WTC11 (cell line): ENCODE results near the gene TRMT10A. TPM values are rescaled to one million over a fixed set of nuclear protein-coding genes. Genes with fewer than 3 reads are reported as not detected.

ENCODE experiments used
- ATAC-seq: fragments of 200-7000 bp; cut with Tn5 transposase; 2 replicates; pipeline ENCODE4 v1.10.0; 2021; ENCODE audit warnings: mild to moderate bottlenecking, moderate library complexity
- CTCF ChIA-PET: fragments of 300-600 bp; sonication (Branson Sonifier 250); formaldehyde crosslinking; loops from one replicate; lab custom pipeline; 2021; ENCODE audit warnings: antibody characterized with exemption; lab: Charles Lee
- POLR2A ChIA-PET: fragments of 350-600 bp; sonication (Branson Sonifier 250); formaldehyde crosslinking; loops from one replicate; lab custom pipeline; 2021; ENCODE audit warnings: antibody characterized with exemption; lab: Charles Lee
- DNase-seq: peaks from one replicate; pipeline ENCODE4 v3.0.0; 2021; ENCODE audit warnings: low spot score
- H3K27ac Mint-ChIP-seq: 2 replicates; pipeline ENCODE4 v1.8.0; 2021; ENCODE audit warnings: mixed read lengths
- H3K27me3 Mint-ChIP-seq: 2 replicates; pipeline ENCODE4 v1.8.0; 2021; ENCODE audit warnings: low read depth, mild to moderate bottlenecking, moderate library complexity, mixed read lengths
- H3K36me3 Mint-ChIP-seq: 2 replicates; pipeline ENCODE4 v1.8.0; 2021; ENCODE audit warnings: mixed read lengths
- H3K4me1 Mint-ChIP-seq: 2 replicates; pipeline ENCODE4 v1.8.0; 2022; ENCODE audit warnings: mixed read lengths
- H3K4me3 Mint-ChIP-seq: 2 replicates; pipeline ENCODE4 v1.8.0; 2021; ENCODE audit warnings: mild to moderate bottlenecking, moderate library complexity, mixed read lengths
- H3K9me3 Mint-ChIP-seq: 2 replicates; pipeline ENCODE4 v1.8.0; 2021; ENCODE audit warnings: mixed read lengths
- ARID4B ChIP-seq: sonication (generic); formaldehyde crosslinking; IDR thresholded peaks from 2 replicates; pipeline ENCODE4 v1.8.0; 2023; ENCODE audit warnings: missing genetic modification reagents, mild to moderate bottlenecking, borderline replicate concordance
- ELF4 ChIP-seq: sonication (generic); formaldehyde crosslinking; IDR thresholded peaks from 2 replicates; pipeline ENCODE4 v1.8.1; 2022; ENCODE audit warnings: low read depth, mild to moderate bottlenecking, moderate library complexity, missing genetic modification reagents
- ESRRA ChIP-seq: sonication (generic); formaldehyde crosslinking; IDR thresholded peaks from 2 replicates; pipeline ENCODE4 v1.8.1; 2022; ENCODE audit warnings: mild to moderate bottlenecking, missing genetic modification reagents, borderline replicate concordance
- IRF1 ChIP-seq: sonication (generic); formaldehyde crosslinking; IDR thresholded peaks from 2 replicates; pipeline ENCODE4 v1.8.0; 2023; ENCODE audit warnings: missing genetic modification reagents
- JAZF1 ChIP-seq: fragments of 250-450 bp; sonication (Bioruptor Pico); IDR thresholded peaks from 2 replicates; pipeline ENCODE4 v1.9.0; 2021; ENCODE audit warnings: moderate library complexity, mild to moderate bottlenecking, inconsistent platforms
- NR1H2 ChIP-seq: sonication (generic); formaldehyde crosslinking; IDR thresholded peaks from 2 replicates; pipeline ENCODE4 v1.9.0; 2021; ENCODE audit warnings: mild to moderate bottlenecking, moderate library complexity, missing genetic modification reagents
- PREB ChIP-seq: sonication (generic); formaldehyde crosslinking; IDR thresholded peaks from 2 replicates; pipeline ENCODE4 v1.8.1; 2022; ENCODE audit warnings: mild to moderate bottlenecking, missing genetic modification reagents, moderate library complexity, borderline replicate concordance
- SOX15 ChIP-seq: fragments of 250-450 bp; sonication (Bioruptor Pico); IDR thresholded peaks from 2 replicates; pipeline ENCODE4 v1.9.0; 2021; ENCODE audit warnings: mild to moderate bottlenecking
- SP1 ChIP-seq: sonication (generic); formaldehyde crosslinking; conservative IDR thresholded peaks from 2 replicates; pipeline ENCODE4 v1.8.1; 2022; ENCODE audit warnings: missing genetic modification reagents
- ZNF219 ChIP-seq: sonication (generic); formaldehyde crosslinking; IDR thresholded peaks from 2 replicates; pipeline ENCODE4 v1.8.0; 2023; ENCODE audit warnings: missing genetic modification reagents, mild to moderate bottlenecking, borderline replicate concordance
- ZNF232 ChIP-seq: sonication (generic); formaldehyde crosslinking; IDR thresholded peaks from 2 replicates; pipeline ENCODE4 v1.8.0; 2022; ENCODE audit warnings: mild to moderate bottlenecking, missing genetic modification reagents
- ZNF317 ChIP-seq: sonication (generic); formaldehyde crosslinking; IDR thresholded peaks from 2 replicates; pipeline ENCODE4 v1.8.1; 2023; ENCODE audit warnings: low read depth, mild to moderate bottlenecking, moderate library complexity, missing genetic modification reagents, borderline replicate concordance
- total RNA-seq: library from RNA; stranded (reverse); gene quantifications from 3 replicates; pipeline ENCODE4 v1.2.3, GENCODE V29; 2021
- TF ChIP-seq, protein P1 (sequence below): sonication (generic); formaldehyde crosslinking; IDR thresholded peaks from 2 replicates; pipeline ENCODE4 v1.8.0; 2022; ENCODE audit warnings: mild to moderate bottlenecking, missing genetic modification reagents
- TF ChIP-seq, protein P2 (sequence below): sonication (generic); formaldehyde crosslinking; IDR thresholded peaks from 2 replicates; pipeline ENCODE4 v1.8.0; 2022; ENCODE audit warnings: mild to moderate bottlenecking, missing genetic modification reagents

TRMT10A gene
- total RNA-seq, 1 experiment from 2014 or later: 3.7 TPM

GRCh38 chr4:99608417-99608816, 44.6 kb upstream of the TRMT10A start:
- CTCF ChIA-PET: no interaction called here
- TF ChIP-seq, protein P1, sequence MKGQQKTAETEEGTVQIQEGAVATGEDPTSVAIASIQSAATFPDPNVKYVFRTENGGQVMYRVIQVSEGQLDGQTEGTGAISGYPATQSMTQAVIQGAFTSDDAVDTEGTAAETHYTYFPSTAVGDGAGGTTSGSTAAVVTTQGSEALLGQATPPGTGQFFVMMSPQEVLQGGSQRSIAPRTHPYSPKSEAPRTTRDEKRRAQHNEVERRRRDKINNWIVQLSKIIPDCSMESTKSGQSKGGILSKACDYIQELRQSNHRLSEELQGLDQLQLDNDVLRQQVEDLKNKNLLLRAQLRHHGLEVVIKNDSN: no peak
- TF ChIP-seq SP1 (CRISPR knock-in tag) (no peak), ZNF232 (CRISPR knock-in tag) (no peak), IRF1 (CRISPR knock-in tag) (no peak), ARID4B (CRISPR knock-in tag) (no peak), ZNF219 (CRISPR knock-in tag) (no peak)
- ATAC-seq: no peak
- peaks cover 2% of the 10 kb centered on the region; the same call in 1 of the 2 replicates for H3K4me1 Mint-ChIP-seq
- 0 out of 2 replicates have a peak, but pooled peaks cover 5% of the 10 kb centered on the region for H3K9me3 Mint-ChIP-seq
- H3K27me3 Mint-ChIP-seq: no peaks in the 10 kb centered on the region
- no peak for DNase-seq
- no peak overlapping the region for H3K27ac Mint-ChIP-seq
- H3K4me3 Mint-ChIP-seq: no peak overlapping the region
- no peaks in the 10 kb centered on the region for H3K36me3 Mint-ChIP-seq
- POLR2A ChIA-PET: no interaction called here

GRCh38 chr4:99606716-99607115, 42.9 kb upstream of the TRMT10A start:
- 0 out of 2 replicates have a peak, but pooled peaks cover 5% of the 10 kb centered on the region for H3K9me3 Mint-ChIP-seq
- no peak for TF ChIP-seq PREB (CRISPR knock-in tag)
- no peak for TF ChIP-seq NR1H2
- TF ChIP-seq, protein P2, sequence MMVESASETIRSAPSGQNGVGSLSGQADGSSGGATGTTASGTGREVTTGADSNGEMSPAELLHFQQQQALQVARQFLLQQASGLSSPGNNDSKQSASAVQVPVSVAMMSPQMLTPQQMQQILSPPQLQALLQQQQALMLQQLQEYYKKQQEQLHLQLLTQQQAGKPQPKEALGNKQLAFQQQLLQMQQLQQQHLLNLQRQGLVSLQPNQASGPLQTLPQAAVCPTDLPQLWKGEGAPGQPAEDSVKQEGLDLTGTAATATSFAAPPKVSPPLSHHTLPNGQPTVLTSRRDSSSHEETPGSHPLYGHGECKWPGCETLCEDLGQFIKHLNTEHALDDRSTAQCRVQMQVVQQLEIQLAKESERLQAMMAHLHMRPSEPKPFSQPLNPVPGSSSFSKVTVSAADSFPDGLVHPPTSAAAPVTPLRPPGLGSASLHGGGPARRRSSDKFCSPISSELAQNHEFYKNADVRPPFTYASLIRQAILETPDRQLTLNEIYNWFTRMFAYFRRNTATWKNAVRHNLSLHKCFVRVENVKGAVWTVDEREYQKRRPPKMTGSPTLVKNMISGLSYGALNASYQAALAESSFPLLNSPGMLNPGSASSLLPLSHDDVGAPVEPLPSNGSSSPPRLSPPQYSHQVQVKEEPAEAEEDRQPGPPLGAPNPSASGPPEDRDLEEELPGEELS: no peak
- no peak for TF ChIP-seq JAZF1 (CRISPR knock-in tag)
- TF ChIP-seq ZNF317 (CRISPR knock-in tag): no peak
- TF ChIP-seq ELF4 (CRISPR knock-in tag): no peak
- TF ChIP-seq ESRRA (CRISPR knock-in tag): no peak
- no peak for TF ChIP-seq SOX15
- TF ChIP-seq, all 79 proteins: peak for 0
- ChIA-PET POLR2A (no interaction called here), CTCF (no interaction called here)
- DNase-seq: no peak
- Mint-ChIP-seq H3K27me3 (no peaks in the 10 kb centered on the region), H3K36me3 (no peaks in the 10 kb centered on the region), H3K27ac (no peak overlapping the region), H3K4me3 (no peak overlapping the region), H3K4me1 (peaks cover 2% of the 10 kb centered on the region; the same call in 1 of the 2 replicates)
- ATAC-seq: no peak
